NCI-H774 (cell line): ENCODE results near the gene UNC5C.

Experiments
- DNase-seq: peaks from one replicate; lab custom pipeline; 2025; lab: John Stamatoyannopoulos, UW

Gene UNC5C

DNA sequence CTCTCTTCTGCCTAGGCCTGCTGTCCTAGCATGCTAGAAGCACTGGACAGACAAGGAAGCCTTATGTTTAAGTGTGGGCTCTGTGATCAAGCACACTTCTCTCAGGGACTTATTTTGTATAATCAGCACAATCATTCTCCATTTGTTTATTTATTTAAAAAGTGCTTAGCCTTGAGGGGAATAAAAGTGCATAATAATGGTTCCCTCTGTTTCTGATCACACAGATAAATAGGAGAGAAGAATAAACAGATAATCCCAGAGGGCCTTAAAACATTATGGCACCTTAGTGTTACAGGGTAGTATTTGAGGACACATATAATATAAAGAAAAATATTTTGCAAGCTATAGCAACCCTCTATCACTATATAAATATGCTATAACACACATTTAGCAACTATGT lies 146.5 kb downstream of the UNC5C start:
- no peak for DNase-seq

DNA sequence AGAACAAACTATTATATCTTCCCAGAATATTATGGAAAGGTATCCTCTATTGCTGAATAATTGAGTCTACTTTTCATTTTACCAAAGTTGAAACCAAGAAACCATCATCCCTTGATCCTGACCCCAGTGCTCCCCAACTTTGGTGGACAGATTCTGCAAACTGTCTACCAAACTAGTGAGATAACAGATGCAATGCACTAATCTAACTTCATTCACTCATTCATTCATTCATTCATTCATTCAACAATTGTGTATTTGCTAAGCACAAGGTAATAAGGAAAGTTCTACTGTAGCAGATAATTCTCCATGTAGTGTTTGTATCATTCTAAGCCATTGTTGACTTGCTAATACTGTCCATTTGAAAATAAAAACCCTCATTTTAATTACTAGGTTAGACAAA lies 150.6 kb downstream of the UNC5C start:
- DNase-seq, result no peak

DNA sequence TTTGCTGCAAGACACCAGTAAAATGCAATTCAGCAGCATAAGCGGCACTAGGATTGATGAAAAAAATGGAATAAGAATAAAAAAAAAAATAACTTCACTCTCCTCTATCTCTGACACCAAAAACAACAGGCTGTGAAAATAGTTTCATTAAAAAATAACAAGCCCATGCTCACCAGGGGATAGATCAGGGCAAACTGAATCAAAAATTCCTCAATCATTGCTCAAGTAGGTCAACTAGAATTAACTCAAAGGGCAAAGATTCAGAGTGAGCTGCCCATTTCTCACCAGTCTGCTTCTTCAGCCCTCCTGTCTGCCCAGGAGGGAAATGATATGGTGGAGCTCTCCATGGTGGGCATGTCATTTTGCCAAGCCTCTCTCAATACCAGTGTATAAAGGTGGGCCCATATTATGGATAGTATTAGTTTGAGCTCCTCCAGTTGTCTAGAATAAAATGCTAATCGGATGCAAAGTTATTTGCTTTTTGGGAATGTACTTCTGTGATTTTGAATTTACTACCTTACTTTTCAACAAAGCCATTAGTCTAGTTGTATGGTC lies 153.9 kb downstream of the UNC5C start:
- DNase-seq, result no peak

DNA sequence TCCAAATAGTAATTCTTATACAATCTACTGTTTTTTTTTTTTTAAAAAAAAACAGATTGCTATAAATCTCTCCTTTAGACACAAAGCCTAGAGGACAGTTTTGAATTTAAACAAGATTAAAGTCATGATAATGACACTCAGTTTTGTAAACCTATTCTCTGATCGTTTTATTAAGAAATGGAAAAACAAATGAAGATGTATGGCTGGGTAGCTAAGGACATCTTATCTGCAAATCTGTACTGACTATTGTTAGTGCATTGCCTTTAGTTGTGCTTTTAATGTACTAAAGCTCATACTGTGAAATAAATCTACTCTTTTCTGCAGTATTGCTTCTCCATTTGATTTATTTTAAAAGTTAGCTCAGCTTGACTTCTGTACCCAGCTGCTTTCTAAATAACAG lies 155.0 kb downstream of the UNC5C start:
- no peak for DNase-seq

DNA sequence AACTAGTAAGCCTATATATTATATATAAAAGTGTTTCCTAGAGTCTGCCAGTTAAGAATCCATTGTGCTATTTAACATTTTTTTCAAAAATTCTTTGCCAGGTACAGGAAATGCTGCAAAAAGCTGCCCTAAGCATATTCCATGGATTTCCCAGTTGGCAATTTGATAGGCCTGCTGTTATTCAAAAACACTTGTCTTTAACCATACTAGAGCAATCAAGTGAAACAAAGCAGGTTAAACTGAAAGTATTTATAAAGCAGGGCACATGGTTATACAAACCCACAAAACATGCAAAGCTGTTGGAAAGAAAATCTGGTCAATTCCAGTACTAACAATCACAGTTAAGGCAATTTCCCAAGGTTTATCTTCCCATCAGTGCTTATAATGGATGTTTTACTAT lies 159.9 kb downstream of the UNC5C start:
- DNase-seq, result no peak

DNA sequence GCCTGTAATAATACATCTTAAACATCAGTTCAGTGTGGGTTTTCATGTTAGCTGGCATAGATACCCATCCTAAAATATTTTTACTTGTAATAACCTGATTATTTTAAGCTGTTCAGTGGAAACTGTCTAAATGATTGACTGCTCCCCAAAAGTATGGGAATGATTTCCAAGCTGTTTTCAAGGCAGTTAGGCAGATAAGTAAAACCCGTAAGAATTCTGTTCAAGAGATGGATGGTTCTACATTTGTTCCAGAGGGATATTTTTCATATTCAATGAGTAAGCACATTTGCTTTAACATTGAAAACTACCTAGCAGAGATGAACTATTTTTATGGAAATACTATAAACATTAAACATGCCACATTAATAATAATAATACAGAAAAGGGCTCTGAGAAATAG lies 161.1 kb downstream of the UNC5C start:
- DNase-seq, result no peak

DNA sequence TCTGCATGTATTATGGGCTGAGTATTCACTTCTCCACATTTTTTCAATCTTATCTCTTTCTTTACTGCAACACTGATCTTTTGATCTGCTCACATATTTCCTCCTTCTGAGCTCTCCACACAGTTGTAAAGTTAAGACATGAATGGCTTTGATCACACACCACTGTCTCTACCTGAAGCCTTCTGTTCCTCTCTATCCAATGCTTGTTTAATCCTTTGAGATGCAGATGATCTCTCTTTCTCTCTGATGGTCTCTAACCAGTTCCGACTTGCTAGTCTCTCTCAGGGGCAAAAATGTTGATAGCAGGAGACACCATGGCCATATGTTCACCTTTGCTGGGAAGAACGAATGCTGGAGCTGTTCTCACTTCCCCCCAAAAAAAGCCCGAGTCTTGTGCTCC lies 162.4 kb downstream of the UNC5C start:
- no peak for DNase-seq

DNA sequence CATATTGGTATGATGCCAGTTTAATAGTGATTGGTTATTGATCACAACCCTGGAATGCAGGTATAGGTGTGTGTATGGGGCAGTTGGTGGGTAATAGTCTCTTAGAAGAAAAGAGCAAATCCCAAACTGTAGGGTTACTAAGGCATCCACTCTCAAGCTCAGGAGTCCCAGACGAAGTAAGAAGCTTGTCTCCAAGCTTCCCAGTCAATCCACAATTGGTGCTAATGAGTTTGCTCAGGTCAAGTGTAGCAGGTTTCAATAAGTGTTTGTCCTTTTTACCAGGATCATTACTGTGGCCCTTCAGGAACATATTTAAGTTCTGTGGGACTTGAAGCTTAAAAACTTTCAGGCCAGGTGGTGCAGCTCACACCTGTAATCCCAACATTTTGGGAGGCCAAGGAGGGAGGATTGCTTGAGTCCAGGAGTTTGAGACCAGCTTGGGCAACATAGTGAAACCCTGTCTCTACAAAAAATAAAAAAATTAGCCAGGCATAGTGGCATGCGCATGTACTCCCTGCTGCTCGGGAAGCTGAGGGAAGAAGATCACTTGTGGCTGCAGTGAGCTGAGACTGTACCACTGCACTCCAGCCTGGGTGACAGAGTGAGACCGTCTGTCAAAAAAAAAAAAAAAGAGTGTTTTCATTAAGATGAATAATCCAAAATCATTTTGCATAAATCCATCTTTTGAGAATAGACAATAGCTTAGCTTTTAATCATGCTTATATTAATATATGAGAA lies 166.8 kb downstream of the UNC5C start:
- no peak for DNase-seq

DNA sequence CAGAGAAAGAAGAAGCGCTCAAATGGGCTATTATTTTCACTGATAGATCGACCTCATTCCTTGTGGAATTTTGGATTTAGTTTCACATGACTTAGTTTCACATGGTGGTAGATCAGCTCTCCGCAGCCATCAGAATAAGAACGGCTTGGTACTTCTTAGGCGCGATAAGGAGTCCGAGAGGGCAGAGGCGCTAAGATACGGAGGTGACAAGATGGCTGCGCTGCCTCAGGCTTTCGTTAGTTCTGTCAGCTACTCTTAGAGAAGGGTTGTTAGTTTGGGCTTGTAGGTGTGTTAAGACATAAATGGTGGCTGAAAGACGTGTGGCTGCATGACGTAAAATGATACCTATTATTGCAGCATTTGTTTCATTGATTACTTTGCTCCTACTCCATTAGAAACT lies 169.1 kb downstream of the UNC5C start:
- no peak for DNase-seq

DNA sequence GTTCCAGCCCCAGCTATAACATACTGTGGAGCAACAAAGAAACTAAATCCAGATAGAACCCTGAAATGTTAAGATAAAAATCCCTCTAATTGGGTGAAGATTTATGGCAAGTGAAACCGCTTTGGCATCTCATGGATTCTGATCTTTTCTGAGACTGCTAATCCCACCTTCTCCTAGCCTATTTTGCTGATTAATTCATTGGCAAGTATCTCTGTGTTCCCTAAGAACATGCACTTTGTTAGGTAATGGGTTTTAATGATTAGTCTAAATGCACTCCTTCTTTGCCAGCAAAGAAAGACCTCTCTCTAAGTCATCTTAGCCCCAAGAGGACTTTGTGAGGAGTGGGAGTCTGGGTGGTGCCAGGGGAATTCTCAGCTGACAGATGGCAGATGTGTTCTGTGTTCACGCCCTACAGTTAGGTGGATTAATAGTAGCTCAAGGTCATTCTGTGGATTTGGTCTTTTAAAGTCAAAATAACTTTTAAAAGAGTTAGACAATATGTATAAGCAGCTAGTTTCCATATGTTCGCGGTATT lies 171.3 kb downstream of the UNC5C start:
- no peak for DNase-seq

DNA sequence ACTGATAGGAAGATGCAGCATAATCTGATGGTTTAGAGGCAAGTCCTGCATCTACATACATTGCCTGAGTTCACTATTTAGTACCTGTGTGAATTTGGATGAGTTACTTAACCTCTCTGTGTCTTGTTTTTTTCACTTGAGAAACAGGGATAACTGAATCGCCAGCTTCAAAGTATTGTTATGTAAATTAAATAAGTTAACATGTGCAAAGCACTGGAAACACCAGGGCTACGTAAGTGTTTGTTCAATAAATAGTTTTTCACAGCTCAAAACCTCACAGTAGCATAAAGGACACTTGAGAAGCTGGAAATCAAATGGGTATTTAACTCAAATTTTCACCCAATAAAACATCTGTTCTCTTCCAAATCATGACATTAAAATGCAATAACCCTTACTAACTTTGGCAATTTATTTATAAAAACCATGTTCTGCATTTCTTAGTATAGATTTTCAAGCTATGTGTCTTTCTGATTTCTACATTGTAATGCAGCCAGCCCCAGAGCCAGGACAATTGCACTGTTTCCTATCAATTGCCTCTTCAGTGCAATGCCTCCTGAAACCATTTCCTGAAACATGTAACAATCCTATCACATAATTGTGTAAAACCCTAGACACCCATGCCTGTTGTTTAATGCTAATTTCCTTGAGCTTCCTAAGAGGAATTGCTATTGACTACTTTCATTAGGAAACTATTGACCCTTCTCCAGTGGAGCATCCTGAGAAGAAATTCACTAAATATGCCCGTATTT lies 177.1 kb downstream of the UNC5C start:
- no peak for DNase-seq

DNA sequence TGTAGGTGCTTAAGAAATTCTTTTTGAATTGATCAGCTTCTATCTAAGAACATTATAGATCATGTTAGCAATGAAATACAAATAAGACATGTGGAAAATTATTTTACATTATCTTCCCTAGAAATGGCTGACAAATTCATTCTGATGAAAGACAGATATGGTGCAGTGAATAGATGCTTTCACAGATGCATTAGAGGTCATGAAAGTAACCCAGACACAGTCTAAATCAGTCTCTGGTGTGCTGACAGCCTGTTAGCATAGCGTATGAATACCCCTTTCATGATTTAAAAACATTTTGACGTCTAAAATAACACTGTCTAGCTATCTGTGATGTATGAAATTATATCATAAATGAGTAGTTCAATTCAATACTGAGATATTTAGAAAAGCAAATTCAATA lies 180.9 kb downstream of the UNC5C start:
- DNase-seq, result no peak

DNA sequence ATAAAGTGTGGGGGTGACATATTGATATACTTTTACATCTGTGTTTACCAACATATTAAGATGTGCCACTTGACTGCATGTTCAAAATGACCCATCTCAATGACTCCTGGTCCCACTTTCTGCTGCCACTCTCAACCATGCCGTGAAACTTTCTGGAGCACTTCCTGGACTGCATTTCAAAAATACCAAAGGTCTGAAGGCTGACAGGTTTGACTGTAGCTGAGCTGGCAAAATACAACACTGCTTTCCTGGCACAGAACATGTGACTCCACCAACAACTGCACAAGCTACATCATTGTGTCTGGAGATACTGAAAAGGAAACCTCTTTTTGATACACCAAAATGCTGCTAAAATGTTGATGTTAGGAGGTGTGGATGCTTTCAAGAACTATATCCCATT lies 184.8 kb downstream of the UNC5C start:
- no peak for DNase-seq

DNA sequence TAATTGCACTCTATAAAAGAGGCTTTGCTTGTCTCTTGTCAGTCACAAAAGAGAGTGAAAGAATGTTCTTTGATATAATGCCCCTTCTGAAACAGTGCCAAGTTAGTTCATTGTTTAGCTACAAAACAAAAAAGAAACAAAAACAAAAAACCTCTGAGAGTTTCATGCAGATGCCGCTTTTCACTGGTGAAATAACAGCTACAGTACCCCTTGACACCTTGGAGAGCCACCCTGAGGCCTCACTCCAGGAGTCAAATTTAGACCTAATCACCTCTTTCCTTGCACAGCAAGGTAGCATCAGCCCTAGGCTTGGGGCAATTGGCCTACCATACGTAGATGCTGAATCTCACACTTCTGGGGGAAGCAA lies 185.2 kb downstream of the UNC5C start:
- DNase-seq, result no peak

DNA sequence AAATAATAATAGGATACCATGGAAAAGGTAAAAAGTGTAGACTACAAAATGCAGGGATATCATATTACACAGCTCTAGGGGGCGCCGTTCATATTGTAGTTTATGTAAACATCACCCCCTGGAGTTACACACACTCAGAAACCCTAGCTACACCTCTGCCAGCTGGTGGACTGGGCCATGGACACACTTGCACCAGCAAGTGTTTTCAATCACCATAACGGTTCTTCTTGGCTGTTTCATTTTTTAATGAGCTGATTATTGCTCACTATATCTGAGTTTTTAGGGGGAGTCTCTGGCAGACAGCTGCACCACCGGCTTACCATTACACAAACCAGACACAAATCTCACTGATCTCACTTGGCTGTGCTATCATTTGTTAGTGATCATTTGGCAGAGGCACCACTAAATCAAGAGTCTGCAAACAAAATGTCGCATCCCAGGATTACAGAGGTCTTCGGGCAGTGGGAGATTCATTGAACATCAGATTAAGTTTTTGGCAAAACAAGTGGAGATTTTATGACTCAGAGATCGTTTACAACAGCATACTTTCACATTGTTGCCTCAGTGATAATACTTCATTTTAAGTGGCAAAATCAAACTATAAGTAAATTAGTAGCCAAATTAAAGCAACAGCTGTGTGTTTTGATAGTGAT lies 185.7 kb downstream of the UNC5C start:
- DNase-seq, result no peak

DNA sequence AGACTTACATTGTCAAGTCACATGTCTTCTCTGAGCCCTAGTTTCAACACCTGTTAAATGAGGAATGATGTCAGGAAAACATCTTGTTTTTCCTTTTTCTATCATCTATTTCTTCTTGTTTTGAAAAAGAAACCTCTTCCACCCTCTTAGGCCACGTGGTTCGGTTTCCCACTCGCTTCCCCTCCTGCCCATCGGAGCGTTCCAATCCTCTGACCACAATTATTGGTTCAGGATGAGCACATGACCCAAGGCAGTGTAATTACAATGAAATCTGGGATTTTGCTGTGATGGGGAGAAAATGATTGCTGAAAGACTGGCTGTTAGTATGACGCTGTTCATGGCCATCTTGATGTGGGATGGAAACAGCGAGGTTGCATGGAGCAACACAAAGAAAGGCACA lies 186.7 kb downstream of the UNC5C start:
- DNase-seq, result no peak

DNA sequence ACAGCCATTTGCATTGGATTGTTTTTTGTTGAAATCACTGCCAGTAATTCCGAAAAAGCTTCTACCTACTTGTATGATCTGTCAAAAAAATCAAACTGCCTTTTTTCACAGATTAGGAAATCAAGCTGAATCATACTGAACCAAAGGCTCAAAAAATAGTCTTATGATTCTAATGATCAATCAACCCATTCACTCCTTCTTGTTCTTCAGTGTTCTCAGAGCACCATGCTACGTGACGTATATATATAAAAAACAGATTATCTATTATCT lies 187.1 kb downstream of the UNC5C start:
- DNase-seq, result no peak

DNA sequence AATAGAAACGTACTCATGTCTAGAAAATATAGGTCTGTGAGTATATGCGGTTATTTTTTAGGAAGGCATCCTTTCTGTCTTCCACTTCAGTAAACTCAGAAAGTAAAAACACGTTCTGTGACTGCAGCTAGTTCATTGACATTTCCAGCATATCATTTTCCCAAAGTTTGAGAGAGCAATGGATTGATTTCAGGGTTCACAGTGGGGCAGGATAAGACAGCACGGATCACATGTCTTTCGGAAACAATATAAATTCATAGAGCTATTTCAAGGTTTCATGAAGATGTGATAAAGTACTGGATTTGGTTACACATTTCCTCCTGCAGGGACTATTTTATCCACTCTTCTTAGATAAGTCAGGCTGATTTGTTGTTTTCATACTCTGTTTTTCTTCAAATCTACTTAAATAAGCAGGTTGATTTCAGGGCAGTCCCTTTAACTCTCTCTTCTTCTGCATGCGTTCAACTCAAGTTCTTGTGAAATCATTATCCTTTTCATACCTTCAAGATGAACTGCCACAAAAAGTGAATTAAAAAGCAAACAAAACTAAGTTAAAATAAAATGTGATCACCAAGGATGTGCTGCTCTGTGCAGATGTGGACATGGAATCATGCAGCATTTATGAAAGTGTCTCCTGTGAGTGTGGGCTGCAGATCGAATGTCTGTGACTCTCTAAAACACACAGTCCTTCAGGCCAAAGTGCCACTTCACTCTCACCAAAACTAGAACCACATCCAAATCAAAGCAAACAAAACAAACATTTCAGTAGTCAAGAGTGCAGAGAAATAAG lies 187.7 kb downstream of the UNC5C start:
- no peak for DNase-seq

DNA sequence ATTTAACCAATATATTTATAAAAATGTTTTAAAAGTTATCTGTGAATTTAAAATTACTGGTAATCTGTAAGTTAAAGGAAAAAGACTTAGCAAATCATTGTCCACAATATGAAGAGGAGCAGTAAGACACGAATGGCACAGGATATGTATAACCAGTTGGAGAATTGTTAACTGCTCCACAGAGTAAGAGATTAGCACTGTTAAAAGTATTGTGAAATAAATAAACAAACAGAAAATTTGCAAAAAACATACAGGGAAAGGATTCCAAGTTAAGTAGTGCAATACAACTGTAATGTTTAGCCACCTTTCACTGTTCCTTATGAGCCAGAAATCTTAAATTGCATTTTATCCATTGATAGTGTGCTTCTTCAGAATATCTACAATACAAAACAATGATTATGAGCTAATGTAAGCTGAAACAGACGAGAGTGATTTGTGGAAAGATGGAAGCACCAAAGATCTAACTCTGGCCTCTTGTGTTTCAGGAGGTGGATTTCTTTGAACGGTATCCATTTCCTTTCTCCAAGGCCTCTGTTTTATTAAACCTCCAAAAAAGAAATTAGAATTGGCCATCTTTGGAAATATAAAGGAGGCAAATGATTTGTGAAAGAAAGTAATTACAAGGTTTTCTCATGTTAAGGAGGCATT lies 188.4 kb downstream of the UNC5C start:
- no peak for DNase-seq

DNA sequence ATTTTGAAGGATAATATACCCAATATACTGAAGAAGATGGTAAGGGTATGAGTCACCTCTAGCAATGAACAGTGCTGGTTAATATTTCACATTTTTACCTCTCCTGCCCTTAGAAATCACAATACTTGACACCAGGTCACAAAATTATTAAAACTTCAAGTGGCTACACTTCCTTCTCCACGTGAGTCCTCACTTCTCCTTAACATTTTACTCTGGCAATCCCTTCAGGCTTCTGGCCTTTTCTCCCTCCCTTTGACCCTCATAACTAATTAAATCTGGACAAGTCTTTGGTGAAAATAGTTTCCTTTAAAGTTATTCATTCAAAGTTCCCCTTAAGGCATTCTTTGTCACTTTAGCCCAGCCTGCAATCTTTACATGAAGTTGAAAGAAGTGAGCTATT lies 190.4 kb downstream of the UNC5C start:
- DNase-seq, result no peak

DNA sequence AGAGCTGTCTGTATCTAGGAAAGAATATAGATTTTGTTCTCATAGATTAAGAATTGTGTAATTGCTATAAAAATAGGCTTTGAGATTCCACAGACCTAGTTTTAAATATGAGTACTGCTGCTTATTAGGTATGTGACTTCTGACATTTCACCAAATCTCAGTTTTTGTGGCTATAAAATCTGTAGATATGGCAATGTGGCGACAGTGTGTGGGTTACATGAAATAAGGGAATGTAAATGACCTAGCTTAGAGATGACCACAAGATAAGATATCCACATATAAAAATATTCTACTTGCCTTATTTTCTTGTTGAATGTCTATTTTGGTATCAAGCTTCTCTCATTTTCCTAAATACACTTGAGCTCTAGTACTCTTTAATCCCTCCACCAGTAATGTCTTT lies 193.8 kb downstream of the UNC5C start:
- DNase-seq, result no peak

DNA sequence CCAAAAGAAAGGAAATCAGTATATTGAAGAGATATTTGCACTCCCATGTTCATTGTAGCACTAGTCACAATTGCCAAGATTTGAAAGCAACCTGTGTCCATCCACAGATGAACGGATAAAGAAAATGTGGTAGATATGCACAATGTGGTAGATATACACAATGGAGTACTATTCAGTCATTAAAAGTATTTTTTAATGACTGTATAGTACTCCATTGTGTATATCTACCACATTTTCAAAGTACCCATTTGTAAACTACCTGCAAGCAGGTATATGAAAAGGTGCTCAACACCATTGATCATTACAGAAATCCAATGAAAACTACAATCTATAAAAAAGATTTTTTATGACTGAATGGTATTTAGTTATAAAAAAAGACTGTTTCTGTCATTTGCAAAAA lies 200.4 kb downstream of the UNC5C start:
- no peak for DNase-seq
